GM18498 (cell line): ENCODE results near the gene AGBL4.

Source experiments
- ATAC-seq: cut with Tn5 transposase; IDR thresholded peaks from one replicate; pipeline ENCODE4 v1.9.1; 2021; ENCODE audit warnings: mild to moderate bottlenecking, moderate library complexity; ENCODE audit not compliant: unreplicated experiment

Gene AGBL4

DNA sequence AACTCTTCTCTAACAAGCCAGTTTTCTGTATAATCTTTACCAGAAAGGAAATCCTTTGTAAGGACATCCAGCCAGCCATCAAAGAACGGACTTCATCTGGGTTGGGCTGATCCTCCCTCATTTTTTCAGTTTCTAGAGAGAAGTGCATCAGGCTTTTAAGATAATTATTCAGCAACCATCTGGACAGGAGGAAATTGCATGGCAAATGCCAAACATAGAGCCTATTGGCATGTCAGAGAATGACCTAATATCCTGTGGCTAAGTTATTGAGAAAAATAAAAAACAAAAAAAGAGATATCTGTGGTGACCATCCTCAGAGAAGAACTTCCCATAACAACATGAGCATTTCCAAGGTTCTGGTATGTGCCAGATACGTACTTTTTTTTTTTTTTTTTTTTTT is 1172.1 kb downstream of the AGBL4 start:
- ATAC-seq = no peak

DNA sequence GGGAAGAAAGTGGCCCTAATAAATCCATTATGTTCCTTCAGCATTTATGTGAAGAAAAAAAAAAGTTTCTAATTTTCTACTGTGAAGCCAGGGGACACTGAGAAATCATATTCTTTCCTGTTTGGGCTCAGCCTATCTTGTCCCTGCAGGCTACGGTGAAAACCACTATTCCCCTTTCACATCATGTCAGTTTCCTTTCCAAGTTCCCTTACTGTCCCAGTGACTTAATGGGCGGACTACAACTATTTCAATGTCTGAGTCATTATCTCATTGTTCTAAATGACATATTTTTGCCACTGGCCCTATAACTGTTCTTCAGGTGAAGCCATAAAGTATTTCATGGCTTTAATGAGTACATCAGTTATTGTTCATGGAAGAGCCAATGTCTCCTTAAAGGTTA is 1175.7 kb downstream of the AGBL4 start:
- no peak for ATAC-seq

DNA sequence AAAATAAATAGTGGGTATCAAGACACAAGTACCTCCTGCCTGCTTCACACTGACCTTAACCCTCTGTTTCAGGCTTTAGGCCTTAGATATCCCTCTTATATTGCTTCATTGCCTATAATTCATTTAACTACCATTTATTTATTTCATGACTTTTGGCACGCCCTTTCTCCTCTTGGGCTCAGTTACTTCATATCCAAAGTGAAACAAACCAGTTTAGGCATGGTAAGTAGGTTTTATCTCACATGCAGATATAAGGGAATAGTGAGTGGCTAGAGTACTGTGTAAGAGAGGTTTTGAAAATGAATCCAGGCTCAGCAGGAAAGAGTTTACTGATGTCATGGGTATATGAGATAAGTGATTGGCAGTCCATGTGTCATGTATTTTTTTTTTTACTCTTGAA is 1177.3 kb downstream of the AGBL4 start:
- ATAC-seq = no peak

DNA sequence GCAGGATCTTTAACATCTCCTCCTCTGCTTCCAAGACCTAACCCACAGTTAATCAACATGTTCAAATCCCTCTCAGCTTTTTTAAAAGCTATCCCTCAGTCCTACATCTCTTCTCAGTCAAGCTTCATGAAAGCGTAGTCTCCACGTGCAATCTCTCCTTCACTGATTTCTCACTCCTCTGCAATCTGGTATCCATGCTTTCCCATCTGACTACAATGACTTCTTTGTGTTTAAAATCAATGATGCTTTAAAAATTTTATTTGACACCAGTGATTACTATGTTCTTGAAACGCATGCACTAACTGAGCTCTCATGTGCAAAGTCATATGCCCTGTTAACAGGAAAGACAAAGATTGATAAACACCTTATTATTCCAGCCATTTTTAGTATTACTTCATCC is 1179.6 kb downstream of the AGBL4 start:
- ATAC-seq = no peak

DNA sequence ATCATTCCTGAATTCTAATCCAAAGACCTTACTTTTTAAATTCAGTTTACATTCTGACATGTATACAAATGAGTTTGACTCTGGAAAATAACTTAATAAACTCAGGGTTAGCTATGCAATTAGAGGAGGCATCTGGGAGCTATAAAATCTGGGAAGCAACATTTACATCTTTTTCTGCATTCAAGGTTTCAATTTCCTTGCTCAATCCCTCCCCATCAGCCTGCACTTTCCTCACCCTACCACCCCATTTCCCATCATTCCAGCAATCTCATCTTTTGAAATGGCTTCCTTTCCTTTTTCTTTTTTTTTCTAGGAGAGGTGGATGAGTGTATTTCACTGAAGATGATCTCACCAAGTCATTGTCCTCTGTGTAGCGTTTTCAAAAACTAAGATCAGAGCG is 1181.8 kb downstream of the AGBL4 start:
- no peak for ATAC-seq

DNA sequence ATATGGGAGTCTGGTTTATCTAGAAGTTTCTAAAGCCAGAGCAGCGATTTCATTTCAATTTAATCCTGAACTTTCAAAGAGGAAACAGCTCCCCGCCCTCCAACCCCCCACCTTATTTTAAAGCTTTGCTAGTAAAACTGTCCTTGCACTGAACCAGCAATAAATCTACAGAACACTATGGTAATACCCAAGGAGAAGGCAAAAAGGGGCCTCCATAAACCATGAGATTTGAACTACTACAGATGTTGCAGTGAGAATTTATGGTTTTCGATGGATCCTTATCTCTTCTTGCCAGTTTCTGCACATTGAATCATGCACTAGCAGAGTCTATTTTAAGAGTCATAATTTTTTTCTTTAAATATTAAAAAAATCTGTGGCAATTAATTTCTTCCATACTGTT is 1182.3 kb downstream of the AGBL4 start:
- ATAC-seq = no peak

DNA sequence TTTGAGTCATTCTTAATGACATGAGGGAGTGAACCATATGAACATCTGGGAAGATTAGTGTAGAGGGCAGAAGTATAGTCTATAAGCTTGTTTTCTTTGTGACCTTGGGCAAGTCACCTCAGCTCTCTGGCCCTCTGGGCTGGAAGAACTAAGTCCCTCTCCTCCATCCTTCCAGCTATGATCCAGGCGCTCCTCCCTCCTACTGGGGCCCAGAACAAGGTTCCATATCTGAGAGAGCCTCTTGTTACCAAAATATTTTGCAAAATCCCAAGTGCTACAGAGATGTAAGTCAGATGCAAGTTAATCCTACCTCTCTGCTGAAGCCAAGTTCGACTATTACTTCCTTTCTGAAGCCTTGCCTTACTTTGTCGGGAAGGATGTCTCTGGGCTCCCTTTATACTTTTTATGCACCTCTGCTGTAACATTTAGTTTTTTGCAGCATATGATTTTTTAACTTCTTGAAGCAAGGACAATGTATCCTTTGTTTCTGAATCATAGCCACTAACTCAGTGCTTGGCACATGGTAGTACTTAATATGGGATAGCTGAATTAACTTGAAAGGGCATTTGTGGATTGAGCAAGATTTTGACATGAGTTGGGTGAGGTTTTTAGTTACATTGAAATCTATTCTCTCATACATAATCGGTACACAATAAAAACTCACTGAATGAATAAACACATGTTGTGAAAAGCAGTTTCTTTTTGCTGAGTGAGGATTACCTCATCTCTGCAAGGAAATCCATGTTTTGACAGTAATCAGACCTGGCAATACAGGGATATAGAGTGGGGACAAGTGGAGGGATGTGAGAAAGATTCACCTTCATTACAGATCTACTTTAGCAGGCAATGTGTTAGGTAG is 1192.4 kb downstream of the AGBL4 start:
- ATAC-seq = no peak

DNA sequence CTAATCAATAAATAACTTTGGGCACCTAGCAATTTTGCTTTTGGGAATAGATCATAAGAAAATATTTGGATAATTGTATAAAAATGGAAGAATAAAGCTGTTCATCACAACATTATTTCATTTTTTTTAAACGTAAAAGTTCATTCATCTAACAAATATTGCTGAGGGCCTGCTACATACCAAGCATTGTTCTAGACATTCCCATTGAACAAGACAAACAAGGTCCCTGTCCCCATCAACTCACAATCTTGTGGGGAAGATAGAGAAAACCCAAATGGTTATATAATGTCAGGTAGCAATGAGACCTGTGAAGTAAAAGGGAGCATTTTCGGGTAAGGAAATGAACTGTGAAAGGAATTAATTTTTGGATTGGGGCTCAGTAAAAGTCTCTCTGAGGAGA is 1193.0 kb downstream of the AGBL4 start:
- ATAC-seq = no peak

DNA sequence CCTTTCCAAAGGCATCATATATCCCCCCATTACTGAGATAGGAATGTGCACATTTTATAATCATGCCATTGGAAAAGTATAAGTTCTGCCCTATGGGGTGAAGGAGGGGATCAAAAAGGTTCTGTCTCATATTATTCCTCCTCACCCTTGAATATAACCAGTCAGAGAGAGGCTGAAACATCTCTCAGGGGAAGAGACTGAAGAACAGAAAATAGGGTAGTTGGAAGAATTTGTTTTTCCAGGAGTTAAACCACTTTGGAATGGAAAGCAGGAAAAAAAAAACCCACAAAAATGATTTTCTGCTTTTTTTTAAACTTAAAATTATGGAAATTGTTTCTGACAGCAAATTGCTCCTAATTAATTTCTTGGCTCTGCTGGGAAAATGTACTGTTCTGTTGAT is 1194.3 kb downstream of the AGBL4 start:
- ATAC-seq = no peak

DNA sequence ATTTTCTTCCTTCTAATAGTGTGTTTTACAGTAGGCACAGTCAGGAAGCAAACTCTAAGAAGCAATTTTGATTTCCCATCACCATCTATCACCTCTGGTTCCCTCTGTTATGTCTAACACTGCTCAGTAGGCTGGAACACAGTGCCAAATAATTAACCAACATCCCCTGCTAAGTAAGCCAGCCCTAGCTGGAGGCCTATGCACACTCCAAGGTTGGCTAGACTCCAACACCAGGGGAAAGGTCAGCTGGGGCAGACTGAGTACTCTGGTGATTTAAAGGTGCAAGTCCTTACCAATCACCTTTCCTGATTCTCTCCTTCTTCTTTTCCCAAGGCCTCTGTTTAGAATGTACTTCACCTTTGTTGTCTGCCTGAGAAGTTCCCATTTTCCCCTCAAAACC is 1200.6 kb downstream of the AGBL4 start:
- ATAC-seq = no peak

DNA sequence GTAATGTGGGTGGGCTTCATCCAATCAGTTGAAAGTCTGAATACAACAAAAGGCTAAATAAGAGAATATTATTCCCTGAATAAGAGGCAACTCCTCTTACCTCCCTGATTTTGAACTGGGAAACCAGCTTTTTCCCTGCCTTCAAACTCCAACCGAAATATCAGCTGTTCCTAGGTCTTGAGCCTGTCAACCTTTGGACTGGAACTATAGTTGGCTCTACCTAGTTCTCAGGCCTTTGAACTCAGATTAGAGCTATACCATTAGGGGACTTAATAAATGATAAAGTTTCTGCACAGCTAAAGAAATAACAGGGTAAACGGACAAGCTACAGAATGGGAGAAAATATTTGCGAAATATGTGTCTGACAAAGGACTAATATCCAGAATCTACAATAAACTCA is 1203.3 kb downstream of the AGBL4 start:
- ATAC-seq = no peak

DNA sequence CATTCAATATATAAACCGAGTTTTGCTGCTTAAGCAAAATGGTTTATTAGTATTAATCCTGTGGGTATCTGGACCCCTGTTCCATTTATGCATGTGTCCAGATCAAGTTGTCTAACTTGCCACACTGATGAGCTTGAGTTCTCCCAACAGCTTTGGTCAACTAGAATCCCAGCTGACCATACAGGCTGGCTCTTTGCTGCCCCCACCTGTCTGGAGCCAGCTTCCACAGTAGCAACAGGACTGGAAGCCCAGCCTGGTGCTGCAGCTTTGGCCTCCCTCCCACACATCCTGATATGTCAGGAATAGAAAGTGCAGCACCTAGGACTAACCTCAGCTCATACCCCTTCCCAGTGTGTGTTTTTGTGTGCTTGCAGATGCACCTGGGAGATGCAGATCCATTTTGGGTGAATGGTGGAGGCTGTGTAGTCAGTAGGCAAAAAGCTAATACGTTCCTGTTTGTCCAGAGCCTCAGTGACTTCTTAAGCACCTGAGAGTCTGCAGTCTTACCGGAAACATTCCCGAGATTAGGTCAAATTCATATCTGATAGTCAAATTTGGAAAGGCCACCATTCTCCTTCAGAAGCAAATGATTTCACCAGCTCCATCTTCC is 1206.1 kb downstream of the AGBL4 start:
- peak; percentile 92 for ATAC-seq

DNA sequence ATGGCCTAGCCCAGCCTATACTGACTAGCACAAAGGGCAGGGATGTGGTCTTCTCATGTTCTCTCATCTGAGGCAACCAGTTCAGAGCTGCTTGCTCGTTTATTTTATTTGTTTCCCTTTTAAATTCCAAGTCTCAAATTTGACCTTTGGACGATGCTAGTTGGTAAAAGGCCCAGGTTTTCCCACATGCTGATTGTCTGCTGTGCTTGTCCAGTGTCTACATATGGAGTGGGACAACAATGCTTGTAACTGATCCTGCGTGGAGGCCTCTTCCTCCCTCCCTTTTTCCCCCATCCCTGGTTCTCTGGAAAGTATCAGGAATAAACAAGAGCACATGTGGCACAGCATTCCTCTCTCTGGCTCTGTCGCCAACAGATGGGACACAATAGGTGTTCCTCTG is 1213.0 kb downstream of the AGBL4 start:
- no peak for ATAC-seq

DNA sequence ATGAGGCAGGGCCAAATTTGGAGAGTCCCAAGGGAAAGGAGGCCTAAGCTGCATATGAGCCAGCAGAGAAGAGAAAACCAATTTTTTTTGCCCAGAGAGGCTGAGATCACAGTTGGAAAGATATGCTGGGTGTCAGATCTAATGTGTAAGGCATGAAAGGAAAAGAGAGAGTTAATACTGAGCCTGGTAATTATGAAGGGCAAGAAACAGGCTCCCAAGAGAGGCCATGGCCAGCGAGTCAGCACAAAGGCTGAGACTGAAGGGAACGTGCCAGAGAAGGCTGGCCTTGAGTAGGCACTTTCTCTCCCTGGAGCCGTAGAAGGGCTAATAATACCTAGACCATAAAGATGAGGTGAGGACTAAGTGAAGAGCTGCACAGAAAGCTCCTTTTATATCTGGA is 1215.3 kb downstream of the AGBL4 start:
- no peak for ATAC-seq

DNA sequence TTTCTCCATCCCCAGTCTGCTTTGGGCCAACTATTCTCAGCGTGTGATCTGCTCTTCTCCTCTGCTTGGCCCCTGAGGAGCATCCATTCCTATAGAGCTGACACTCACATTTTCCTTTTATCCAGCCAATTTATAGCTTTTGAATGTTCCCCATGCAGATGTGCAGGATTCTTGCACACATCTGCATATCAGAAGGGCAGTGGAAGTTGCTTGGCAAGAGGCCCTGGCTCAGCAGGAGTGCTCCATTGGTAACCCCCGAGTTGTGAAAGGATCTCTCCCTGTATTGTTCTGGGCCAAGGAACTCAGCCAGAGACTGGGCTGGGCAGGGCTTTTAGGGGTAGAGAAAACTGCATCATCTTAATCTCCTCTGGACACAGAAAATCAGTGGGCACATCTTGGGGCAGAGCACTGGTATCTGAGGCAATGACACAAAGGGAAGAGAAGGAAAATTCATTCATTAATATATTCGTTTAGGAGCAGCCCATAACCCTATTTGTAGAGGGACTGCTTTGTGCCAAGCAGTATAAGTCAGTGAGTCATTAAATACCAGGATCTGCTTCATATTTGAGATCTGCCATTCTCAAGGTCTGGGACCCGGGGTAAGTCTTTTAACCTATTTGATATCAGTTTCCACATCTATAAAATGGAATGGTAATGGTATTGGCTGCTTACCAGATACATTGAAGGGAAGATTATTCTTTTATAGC is 1216.0 kb downstream of the AGBL4 start:
- ATAC-seq = no peak

DNA sequence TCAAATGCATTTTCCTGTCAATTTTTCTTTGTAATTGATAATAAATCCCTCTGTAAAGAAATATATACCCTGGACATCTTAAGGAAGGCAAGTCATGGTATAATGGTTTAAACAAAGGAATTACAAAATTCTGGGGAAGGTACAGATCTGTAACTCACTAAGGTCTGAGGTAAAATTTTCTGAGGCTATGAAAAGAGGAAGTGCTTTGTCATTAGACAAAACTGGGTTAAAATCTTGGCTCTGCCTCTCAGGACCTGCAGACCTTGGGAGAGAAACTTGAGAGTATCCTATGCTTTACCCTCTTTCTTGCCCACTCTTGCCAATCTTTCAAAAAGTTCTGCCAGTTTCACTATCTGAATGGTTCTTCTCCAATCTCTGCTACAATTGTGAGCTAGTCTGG is 1220.3 kb downstream of the AGBL4 start:
- ATAC-seq = no peak

DNA sequence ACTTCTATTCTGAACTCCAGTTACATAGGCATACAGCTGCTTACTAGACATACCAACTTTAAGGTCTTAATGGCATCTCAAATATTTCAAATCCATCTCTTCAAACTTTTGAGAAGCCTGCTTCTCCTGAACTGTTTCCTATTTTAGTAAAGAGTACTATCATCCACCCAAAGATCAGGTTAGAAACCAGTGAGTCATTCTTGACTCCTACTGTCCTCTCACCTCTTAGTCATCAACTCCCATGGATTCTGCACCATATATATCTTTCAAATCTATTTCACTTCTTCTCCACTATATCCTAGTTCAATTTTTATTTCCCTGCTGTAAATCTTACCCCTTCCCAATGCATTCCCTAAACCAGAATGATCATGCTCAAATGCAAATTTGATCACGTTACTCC is 1228.9 kb downstream of the AGBL4 start:
- no peak for ATAC-seq

DNA sequence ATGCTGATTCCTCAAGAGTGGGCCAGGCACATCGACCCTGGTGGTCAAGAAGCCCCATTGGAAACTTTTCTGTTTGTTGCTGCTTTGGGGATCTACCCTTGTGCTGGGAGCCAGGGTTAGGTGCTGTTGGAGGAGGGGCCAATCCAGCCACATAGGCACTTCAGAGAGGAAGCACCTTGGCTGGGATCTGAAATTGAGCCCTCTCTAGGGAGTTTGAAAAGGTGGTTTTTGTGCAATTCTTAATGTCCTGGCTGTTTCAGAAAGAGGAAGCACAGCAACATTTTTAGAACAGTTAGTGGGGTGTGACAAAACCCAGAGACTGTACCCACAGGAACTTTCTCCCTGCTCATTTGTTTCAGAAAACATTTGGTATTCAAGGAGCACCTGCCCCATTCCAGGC is 1229.9 kb downstream of the AGBL4 start:
- peak; percentile 81 for ATAC-seq

DNA sequence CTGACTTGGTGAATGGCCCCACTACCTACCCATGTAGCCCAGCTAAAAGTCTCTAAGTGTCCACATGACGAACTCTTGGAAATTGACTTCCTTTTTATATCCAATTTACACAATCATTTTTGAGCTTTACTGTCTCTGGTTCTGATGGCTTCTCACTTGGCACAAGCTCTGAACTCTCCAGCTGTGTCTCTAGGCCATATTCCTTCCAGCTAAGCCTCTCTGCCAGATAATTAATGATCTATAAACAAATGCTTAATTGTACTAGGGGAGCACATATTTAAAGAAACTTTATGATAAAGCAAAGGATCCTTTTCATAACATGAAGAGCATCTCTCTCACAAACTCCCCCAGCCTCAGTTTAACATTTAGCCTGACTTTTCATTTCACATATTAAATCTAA is 1230.8 kb downstream of the AGBL4 start:
- no peak for ATAC-seq

DNA sequence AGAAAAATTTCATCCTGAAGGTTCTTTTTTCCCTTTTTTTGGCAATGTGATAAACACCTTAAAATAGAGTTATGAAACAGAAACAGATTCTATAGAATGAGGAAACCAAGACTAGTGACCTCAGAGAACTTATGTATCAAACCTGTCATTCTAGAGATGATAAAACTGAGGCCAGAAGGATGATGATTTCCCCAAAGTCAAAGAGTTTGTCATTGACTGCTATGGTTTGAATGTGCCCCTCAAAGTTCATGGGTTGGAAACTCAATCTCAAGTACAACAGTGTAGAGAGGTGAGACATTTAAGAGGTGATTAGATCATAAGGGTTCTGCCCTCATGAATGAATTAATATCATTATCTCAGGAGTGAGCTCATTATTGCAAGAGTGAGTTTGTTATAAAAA is 1233.4 kb downstream of the AGBL4 start:
- ATAC-seq = peak; percentile 45

DNA sequence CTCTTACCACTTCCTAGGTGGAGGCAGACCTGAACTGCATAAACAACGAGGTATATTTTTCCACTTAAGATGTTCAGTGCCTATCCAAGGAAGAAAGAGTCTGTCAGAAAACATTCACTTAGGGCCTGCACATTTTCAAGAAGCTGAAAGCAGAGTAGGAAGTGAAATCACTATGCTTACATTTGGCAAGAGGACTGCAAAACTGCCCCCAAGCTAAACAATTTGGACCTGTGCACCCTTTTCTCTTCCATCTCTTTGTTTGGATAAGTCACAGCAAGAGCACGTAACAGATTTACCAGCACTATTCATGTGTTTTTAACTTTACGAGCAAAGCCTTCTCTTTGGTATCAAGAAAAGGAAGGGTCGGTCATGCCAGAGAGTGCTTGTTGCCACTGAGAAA is 1233.9 kb downstream of the AGBL4 start:
- peak; percentile 22 for ATAC-seq

DNA sequence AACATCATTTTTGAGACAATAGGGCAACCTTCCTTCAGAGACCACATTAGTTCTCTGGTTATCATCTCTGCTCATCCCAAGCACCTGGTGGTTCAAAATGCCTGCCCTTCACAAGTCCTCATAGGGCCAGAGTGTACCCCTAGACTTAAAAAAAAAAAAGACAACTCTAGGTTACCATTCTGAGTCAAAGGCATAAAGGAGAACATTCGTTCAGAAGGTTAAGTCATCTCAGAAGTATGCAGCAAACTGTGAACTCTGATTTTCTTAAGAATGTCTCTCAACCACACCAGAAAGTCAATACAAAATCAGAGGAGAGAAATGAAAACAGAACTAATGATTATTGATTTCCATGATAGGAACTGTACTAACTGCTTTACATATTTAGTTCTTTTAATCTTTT is 1237.9 kb downstream of the AGBL4 start:
- ATAC-seq = peak; percentile 38
